ENCODE data around the gene KIFC1.

GRCh38 chr6:33392595-33392948, 949 bp downstream of the KIFC1 start:
- no peak for TF ChIP-seq CTCF (IDR thresholded peaks at IDR 0.05 in 4 of 5, conservative IDR thresholded peaks at IDR 0.05 in 1 of 5)
- TF ChIP-seq POLR2A (IDR thresholded peaks at IDR 0.05): no peak

Measured in gastrocnemius medialis (tissue), 4 donors.